ENCODE measurements around the gene RASGRP4. TPM values are rescaled to one million over a fixed set of nuclear protein-coding genes. Genes with fewer than 3 reads are reported as not detected.
"Not testable (repeated sequence)": the region's sequence is repeated elsewhere in the genome, so short reads cannot be mapped to it uniquely, and the experiment has no call there.

RASGRP4 gene
- polyA plus RNA-seq, 3 donors: 30.2 to 141 (median 50.3) TPM

- peaks cover 0 to 3% (median 0%) of the 10 kb centered on the region in 3 donors for H3K27me3 Mint-ChIP-seq (ENCODE audit: low read depth in 3 of 3)
These were observed 14.8 kb downstream of the RASGRP4 start for GRCh38 chr19:38411041-38411712.

GRCh38 chr19:38410407-38410806 lies 15.6 kb downstream of the RASGRP4 start:
- H3K4me3 Mint-ChIP-seq; H3K4me1 ChIP-seq (ENCODE audit: control insufficient read depth in 1 of 2, insufficient read depth in 2 of 2, low read length in 2 of 2); H3K4me2 ChIP-seq (replicated peaks; ENCODE audit: extremely low read depth, low read length, poor library complexity, severe bottlenecking); H3K9me3 Mint-ChIP-seq; intact Hi-C loops (cut with micrococcal nuclease); H3K27me3 ChIP-seq (ENCODE audit: control insufficient read depth in 2 of 2, insufficient read depth in 2 of 2, low read length in 2 of 2); H2AFZ ChIP-seq (ENCODE audit: insufficient read depth, low read depth, low read length, poor library complexity, severe bottlenecking); H3K27me3 Mint-ChIP-seq (ENCODE audit: low read depth in 3 of 3); H3K9ac ChIP-seq (ENCODE audit: insufficient read depth, low read length, poor library complexity, severe bottlenecking); DNase-seq; H3K9me3 ChIP-seq (replicated peaks in 1 of 2; ENCODE audit: control insufficient read depth in 1 of 2, insufficient read depth in 1 of 2, low read length in 2 of 2); H3K79me2 ChIP-seq (ENCODE audit: insufficient read depth, low read length); H3K4me3 ChIP-seq (replicated peaks in 1 of 3; ENCODE audit: low read depth in 2 of 3, low read length in 3 of 3): not testable (repeated sequence)
- Histone ChIP-seq H4K20me1 (ENCODE audit: insufficient read depth, low read length) (peaks cover 38% of the 10 kb centered on the region), H3K27ac (ENCODE audit: low read depth in 1 of 2, low read length in 2 of 2) (peak overlapping the region in 1 of 2 donors; percentile 68), H3K36me3 (replicated peaks in 1 of 2; ENCODE audit: control insufficient read depth in 1 of 2, insufficient read depth in 2 of 2, low read length in 2 of 2) (peaks cover 65 to 82% of the 10 kb centered on the region in 2 donors)
- Mint-ChIP-seq H3K27ac (peak overlapping the region in 5 of 7 donors; percentile 40 to 82 (median 73)), H3K36me3 (peaks cover 68 to 92% of the 10 kb centered on the region in 2 donors), H3K4me1 (peaks cover 11% of the 10 kb centered on the region)
- no CpG with 5 or more reads among the region's 6 CpGs for WGBS (ENCODE audit: insufficient coverage)

More at GRCh38 chr19:38411041-38411712, 14.8 kb downstream of the RASGRP4 start:
- DNase-seq: no peak
- intact Hi-C loops (cut with micrococcal nuclease): no loop called here
- H3K79me2 ChIP-seq (ENCODE audit: insufficient read depth, low read length): no peaks in the 10 kb centered on the region
- no peaks in the 10 kb centered on the region for H3K27me3 ChIP-seq (ENCODE audit: control insufficient read depth in 2 of 2, insufficient read depth in 2 of 2, low read length in 2 of 2)
- peaks cover 4 to 8% of the 10 kb centered on the region in 2 donors for H3K4me1 ChIP-seq (ENCODE audit: control insufficient read depth in 1 of 2, insufficient read depth in 2 of 2, low read length in 2 of 2)
- peaks cover 38% of the 10 kb centered on the region for H4K20me1 ChIP-seq (ENCODE audit: insufficient read depth, low read length)
- no peak overlapping the region for H3K9ac ChIP-seq (ENCODE audit: insufficient read depth, low read length, poor library complexity, severe bottlenecking)
- no peak overlapping the region for H3K4me2 ChIP-seq (replicated peaks; ENCODE audit: extremely low read depth, low read length, poor library complexity, severe bottlenecking)
- TF ChIP-seq CTCF (IDR thresholded peaks at IDR 0.05): no peak
- H3K27ac ChIP-seq (ENCODE audit: low read depth in 1 of 2, low read length in 2 of 2): peak overlapping the region; percentile 9 to 68
- H3K36me3 ChIP-seq (replicated peaks in 1 of 2; ENCODE audit: control insufficient read depth in 1 of 2, insufficient read depth in 2 of 2, low read length in 2 of 2): peaks cover 69 to 87% of the 10 kb centered on the region in 2 donors
- no peak overlapping the region for H2AFZ ChIP-seq (ENCODE audit: insufficient read depth, low read depth, low read length, poor library complexity, severe bottlenecking)
- 100% methylated on average over 1 of the region's 13 CpGs for WGBS (ENCODE audit: insufficient coverage)
- H3K9me3 ChIP-seq (replicated peaks in 1 of 2; ENCODE audit: control insufficient read depth in 1 of 2, insufficient read depth in 1 of 2, low read length in 2 of 2): no peaks in the 10 kb centered on the region
- Mint-ChIP-seq H3K27ac (peak overlapping the region in 4 of 7 donors; percentile 38 to 82 (median 48)), H3K4me1 (peaks cover 11% of the 10 kb centered on the region), H3K9me3 (peaks cover 0 to 4% (median 0%) of the 10 kb centered on the region in 7 donors), H3K4me3 (no peak overlapping the region), H3K36me3 (peaks cover 68 to 89% of the 10 kb centered on the region in 2 donors)
- no peak overlapping the region for H3K4me3 ChIP-seq (replicated peaks in 1 of 3; ENCODE audit: low read depth in 2 of 3, low read length in 3 of 3)

Measured in CD14-positive monocyte (primary cell).